ENCODE results near the gene GRAMD2B.
"Not testable (repeated sequence)": the region's sequence is repeated elsewhere in the genome, so short reads cannot be mapped to it uniquely, and the experiment has no call there.

Gene GRAMD2B

GRCh38 chr5:126513703-126514102, 90.5 kb downstream of the GRAMD2B start:
- DNase-seq (ENCODE audit: low read depth in 2 of 2): no peak

GRCh38 chr5:126514131-126514557, 90.9 kb downstream of the GRAMD2B start:
- no peak for DNase-seq (ENCODE audit: low read depth in 2 of 2)

GRCh38 chr5:126514558-126515141, 91.4 kb downstream of the GRAMD2B start:
- DNase-seq (ENCODE audit: low read depth in 2 of 2): no peak

DNA sequence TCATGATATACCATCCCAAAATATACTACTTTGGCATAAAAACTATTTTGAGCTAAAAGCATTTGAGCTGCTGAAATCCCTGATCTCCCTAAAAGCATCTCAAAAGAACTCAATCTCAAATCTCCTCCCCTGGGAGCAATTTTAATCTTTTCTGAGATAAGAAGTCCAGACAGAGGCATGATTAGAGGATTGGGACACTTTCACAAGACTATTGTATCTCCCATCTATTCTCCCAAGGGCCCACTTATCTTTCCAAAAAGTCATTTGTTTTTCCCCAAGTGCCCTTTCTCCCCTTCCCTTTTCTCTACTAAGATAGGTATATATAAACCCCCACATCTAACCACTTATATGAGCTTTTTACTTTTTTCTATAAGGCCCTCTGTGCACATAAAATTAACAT, 92.1 kb downstream of the GRAMD2B start:
- no peak for DNase-seq (ENCODE audit: low read depth in 2 of 2)

GRCh38 chr5:126516133-126516532, 92.9 kb downstream of the GRAMD2B start:
- DNase-seq (ENCODE audit: low read depth in 2 of 2): no peak

DNA sequence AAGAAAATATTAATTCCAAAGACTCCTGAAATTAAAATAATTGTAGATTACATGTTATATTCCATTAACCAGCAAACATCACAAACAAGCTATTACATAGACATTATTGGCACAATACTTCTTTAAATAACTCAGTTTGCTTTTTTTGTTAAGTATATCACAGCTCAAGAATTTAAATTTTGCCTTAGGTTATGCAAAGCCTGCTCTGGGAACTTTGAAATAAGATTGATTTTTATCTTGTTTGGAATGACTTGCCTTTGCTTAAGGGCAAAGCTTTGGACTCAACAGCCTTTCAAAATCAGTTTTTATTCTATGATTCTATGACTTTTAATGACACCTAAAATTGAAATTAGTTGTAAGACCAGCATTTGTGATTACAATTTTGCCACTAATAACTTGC, 93.6 kb downstream of the GRAMD2B start:
- no peak for DNase-seq (ENCODE audit: low read depth in 2 of 2)

- not testable (repeated sequence) for DNase-seq (ENCODE audit: low read depth in 2 of 2)
Observed at GRCh38 chr5:126519223-126519622, 96.0 kb downstream of the GRAMD2B start.

- no peak for DNase-seq (ENCODE audit: low read depth in 2 of 2)
Observed at GRCh38 chr5:126519637-126520592, 96.7 kb downstream of the GRAMD2B start.

GRCh38 chr5:126520593-126520953, 97.4 kb downstream of the GRAMD2B start:
- no peak for DNase-seq (ENCODE audit: low read depth in 2 of 2)

DNA sequence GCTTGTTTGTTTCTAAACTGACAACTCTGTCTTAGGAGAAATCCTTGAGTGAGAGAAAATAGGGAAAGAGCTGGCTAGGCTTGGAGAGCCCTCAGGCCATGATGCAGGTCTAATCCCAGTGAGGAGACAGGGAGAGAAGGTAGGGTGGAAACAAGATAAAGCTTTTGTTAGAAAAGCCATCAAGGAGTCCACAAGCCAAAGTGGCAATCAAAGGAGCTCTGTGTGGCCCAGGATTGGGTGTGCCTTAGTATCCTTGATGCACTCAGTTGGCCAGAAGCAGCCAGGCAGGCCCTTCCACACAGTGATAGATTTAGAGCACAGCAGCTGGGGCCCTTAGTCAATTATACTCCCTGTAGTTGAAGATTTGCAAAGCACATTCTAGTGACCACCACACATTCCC, 97.9 kb downstream of the GRAMD2B start:
- no peak for DNase-seq (ENCODE audit: low read depth in 2 of 2)

DNA sequence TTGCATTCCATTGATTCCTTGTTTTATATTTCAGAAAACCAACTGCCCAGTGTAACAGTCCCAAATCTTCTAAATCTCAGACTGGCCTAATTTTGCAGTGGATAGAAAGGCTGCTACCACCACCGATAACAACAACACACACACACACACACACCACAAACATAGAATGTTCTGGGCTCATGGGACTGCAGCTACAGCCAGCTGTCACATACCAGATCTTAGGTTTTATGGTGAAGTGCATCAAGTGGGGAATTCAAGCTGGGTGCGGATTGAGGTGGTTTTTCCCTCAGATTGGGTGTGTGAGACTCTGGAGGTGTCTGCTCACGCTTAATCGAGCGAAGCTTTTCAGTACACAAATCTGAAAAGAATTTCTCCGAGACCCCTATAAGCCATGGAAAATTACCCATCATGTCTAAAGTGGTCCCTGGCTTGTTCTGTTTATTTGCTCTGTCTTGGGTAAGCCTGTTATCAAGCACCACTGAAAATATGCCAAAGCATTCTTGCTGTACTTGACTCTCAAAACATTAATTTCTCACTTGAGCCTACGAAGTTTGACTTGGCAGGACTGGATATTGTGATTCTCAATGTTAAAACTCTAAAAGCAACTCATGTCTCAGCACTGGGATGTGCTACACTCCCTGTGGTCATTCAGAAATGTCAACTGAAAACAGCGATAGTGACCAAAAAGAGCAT, 100.8 kb downstream of the GRAMD2B start:
- no peak for DNase-seq (ENCODE audit: low read depth in 2 of 2)

GRCh38 chr5:126525630-126526245, 102.5 kb downstream of the GRAMD2B start:
- no peak for DNase-seq (ENCODE audit: low read depth in 2 of 2)

- DNase-seq (ENCODE audit: low read depth in 2 of 2): no peak
Observed at GRCh38 chr5:126526493-126526892, 103.3 kb downstream of the GRAMD2B start.

DNA sequence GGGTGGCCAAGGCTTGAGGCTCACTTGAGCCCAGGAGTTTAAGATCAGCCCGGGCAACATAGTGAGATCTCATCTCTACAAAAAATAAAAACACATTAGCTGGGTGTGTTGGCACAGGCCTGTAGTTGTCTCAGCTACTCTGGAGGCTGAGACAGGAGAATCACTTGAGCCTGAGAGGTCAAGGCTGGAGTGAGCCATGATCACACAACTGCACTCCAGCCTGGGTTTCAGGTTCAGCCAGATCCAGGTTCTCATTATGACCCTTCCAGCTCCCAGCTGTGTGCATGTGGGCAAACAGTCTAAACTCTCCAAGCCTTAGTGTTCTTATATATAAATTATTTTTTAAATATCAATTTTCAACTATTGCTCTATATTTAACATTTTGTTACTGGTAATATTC, 103.9 kb downstream of the GRAMD2B start:
- no peak for DNase-seq (ENCODE audit: low read depth in 2 of 2)

DNA sequence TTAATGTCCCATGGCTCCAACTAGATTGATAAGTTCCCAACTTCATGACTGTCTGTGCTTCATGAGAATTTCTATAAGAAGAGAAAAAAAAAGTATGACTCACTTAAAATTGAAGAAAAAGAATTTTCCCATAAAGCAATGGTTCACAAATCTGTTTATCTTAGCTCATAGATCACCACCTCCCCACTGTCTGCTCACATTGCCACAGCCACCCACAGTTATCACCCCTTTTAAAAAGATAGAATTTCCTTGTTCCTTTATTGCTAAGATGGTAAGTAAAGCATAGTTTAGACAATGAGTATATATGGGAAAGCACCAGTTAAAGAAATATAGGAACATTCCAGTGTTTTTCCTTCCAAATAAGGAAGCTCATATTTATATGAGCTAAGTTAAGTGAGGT, 104.7 kb downstream of the GRAMD2B start:
- no peak for DNase-seq (ENCODE audit: low read depth in 2 of 2)

GRCh38 chr5:126531543-126532120, 108.4 kb downstream of the GRAMD2B start:
- DNase-seq (ENCODE audit: low read depth in 2 of 2): no peak

GRCh38 chr5:126534553-126534952, 111.3 kb downstream of the GRAMD2B start:
- no peak for DNase-seq (ENCODE audit: low read depth in 2 of 2)

DNA sequence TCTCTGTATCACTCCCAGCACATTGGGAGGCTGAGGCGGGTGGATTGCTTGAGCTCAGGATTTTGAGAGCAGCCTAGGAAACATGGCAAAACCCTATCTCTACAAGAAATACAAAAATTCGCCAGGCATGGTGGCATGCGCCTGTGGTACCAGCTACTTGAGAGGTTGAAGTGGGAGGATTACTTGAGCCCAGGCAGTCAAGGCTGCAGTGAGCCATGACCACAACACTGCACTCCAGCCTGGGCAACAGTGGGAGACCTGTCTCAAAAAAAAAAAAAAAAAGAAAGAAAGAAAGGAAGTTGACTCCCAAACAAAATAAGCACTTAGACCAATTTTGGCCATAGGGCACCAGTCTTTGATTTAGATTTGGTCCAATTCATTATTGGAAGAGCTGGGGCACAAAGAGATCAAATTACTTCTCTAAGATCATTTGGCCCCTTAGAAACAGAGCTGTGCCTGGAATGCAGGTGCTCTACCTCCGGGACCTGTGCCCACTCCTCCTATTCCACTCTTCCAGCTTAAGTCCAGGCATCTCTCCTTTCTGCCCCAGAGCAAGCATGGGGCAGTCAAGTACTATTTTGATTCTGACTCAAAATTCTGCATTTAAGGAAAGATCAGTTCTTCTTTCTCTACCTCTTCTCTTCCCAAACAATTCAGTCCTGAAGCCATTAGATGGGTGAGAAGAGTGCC, 112.8 kb downstream of the GRAMD2B start:
- no peak for DNase-seq (ENCODE audit: low read depth in 2 of 2)

DNA sequence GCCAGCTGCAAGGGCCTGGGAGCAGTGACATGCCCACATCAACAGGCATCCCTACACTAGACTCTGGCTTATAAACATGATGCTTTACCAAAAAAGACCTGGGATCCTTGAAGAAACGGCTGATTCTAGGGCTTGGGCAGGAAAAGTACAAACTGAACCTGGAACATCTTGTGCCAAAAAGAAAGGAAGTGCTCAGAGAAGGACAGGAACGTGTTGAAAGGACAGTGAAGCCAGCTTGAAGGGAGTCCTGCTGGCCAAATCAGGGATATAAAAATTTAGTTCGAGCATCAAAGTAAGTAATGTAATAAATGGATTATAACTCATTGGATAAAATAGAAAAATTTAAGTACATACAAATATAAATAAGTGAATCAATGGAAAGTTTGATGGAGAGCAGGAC, 113.7 kb downstream of the GRAMD2B start:
- no peak for DNase-seq (ENCODE audit: low read depth in 2 of 2)

DNA sequence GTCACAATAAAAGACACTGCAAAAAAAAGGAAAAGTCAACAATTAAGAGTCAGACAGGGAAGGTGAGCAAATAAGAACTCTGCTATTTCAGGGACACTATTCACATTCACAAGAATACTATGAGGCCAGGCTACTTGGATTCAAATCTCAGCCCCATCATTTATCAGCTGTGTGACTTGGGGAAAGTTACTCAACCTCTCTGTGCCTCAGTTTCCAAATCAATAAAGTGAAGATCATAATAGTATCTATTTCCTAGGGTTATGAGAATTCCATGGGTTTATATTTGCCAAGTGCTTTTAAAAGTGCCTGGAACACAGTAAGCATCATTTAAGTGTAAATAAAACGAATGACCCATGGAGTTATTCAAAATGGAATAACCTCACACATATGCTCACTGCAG, 115.4 kb downstream of the GRAMD2B start:
- DNase-seq (ENCODE audit: low read depth in 2 of 2): no peak

GRCh38 chr5:126540631-126541030, 117.4 kb downstream of the GRAMD2B start:
- no peak for DNase-seq (ENCODE audit: low read depth in 2 of 2)

Measured in activated CD8-positive, alpha-beta memory T cell treated with anti-CD3 and anti-CD28 coated beads for 4 hours (primary cell).